B cell (primary cell): ENCODE data around the gene NUP85. TPM values are rescaled to one million over a fixed set of nuclear protein-coding genes. Genes with fewer than 3 reads are reported as not detected.
"Not testable (repeated sequence)": the region's sequence is repeated elsewhere in the genome, so short reads cannot be mapped to it uniquely, and the experiment has no call there.

Experiments
- ATAC-seq: fragments of 200-7000 bp; cut with Tn5 transposase; one replicate; pipeline ENCODE4 v1.10.0; 2021; ENCODE audit warnings: low read depth, mild to moderate bottlenecking, moderate number of reproducible peaks, moderate library complexity
- CTCF ChIA-PET: fragments of 350-600 bp; sonication (Branson Sonifier 250); formaldehyde crosslinking; loops from one replicate; lab custom pipeline; 2021; ENCODE audit warnings: antibody characterized with exemption, inconsistent platforms; lab: Charles Lee
- POLR2A ChIA-PET: fragments of 350-600 bp; sonication (Branson Sonifier 250); formaldehyde crosslinking; loops from one replicate; lab custom pipeline; 2021; ENCODE audit warnings: antibody characterized with exemption; lab: Charles Lee
- DNase-seq: peaks from one replicate; pipeline ENCODE4 v3.0.0; 2013
- H2AFZ ChIP-seq: 2 replicates; pipeline ENCODE4 v1.6.1; 2012; ENCODE audit warnings: mild to moderate bottlenecking, low read depth, low read length; ENCODE audit not compliant: insufficient read depth, poor library complexity, severe bottlenecking
- H3K27ac ChIP-seq, 2 donors: 1 replicate in 1 of 2; 2 replicates in 1 of 2; pipeline ENCODE4 v1.5.1; 2012 to 2013; ENCODE audit warnings: low read length in 2 of 2, mild to moderate bottlenecking in 2 of 2, moderate library complexity in 1 of 2
- H3K27me3 ChIP-seq, 4 experiments: fragments of 200-600 bp in 1 of 4; sonication (generic) in 1 of 4; replicated peaks in 1 of 4; 1 replicate in 2 of 4; 2 replicates in 2 of 4; pipeline versions ENCODE4 v1.6.1 to v1.7.0; 2013 to 2016; ENCODE audit warnings: low read length in 3 of 4, mild to moderate bottlenecking in 2 of 4, mixed read lengths in 1 of 4, moderate library complexity in 1 of 4; ENCODE audit not compliant: insufficient read depth in 4 of 4, control insufficient read depth in 3 of 4; ENCODE audit errors: control extremely low read depth in 1 of 4
- H3K36me3 ChIP-seq, 2 experiments: replicated peaks in 1 of 2; 1 replicate in 1 of 2; 2 replicates in 1 of 2; pipeline versions ENCODE4 v1.6.1 to v1.7.1; 2013; ENCODE audit warnings: low read length in 1 of 2; ENCODE audit not compliant: insufficient read depth in 2 of 2, control insufficient read depth in 1 of 2; ENCODE audit errors: control extremely low read depth in 1 of 2, extremely low read depth in 1 of 2
- H3K4me1 ChIP-seq, 2 donors: fragments of 200-600 bp in 1 of 2; sonication (generic) in 1 of 2; 1 replicate in 1 of 2; 2 replicates in 1 of 2; pipeline versions ENCODE4 v1.5.1 to v1.6.1; 2013 to 2017; ENCODE audit warnings: low read length in 2 of 2; ENCODE audit not compliant: control insufficient read depth in 2 of 2, insufficient read depth in 2 of 2
- H3K4me2 ChIP-seq: replicated peaks from 2 replicates; pipeline ENCODE3; 2012; ENCODE audit warnings: mild to moderate bottlenecking, low read depth, low read length; ENCODE audit not compliant: poor library complexity, severe bottlenecking
- H3K4me3 ChIP-seq, 5 experiments: fragments of 200-600 bp in 1 of 5; sonication (generic) in 1 of 5; 1 replicate in 3 of 5; 2 replicates in 2 of 5; pipeline versions ENCODE4 v1.5.1 to v1.7.0; 2011 to 2016; ENCODE audit warnings: low read length in 4 of 5, mild to moderate bottlenecking in 4 of 5, low read depth in 2 of 5, control low read depth in 1 of 5, moderate library complexity in 1 of 5; ENCODE audit not compliant: insufficient read depth in 1 of 5; ENCODE audit errors: control extremely low read depth in 1 of 5, extremely low read depth in 1 of 5
- H3K79me2 ChIP-seq: fragments of 200-600 bp; sonication (generic); one replicate; pipeline ENCODE4 v1.6.0; 2016; ENCODE audit warnings: low read length; ENCODE audit not compliant: control insufficient read depth, insufficient read depth
- H3K9ac ChIP-seq: fragments of 200-600 bp; sonication (generic); 2 replicates; pipeline ENCODE4 v1.6.1; 2017; ENCODE audit warnings: mild to moderate bottlenecking, low read length, moderate library complexity
- H3K9me3 ChIP-seq, 3 donors: one replicate each; pipeline versions ENCODE4 v1.6.1 to v1.7.1; 2013; ENCODE audit warnings: low read length in 2 of 3; ENCODE audit not compliant: control insufficient read depth in 2 of 3, insufficient read depth in 1 of 3; ENCODE audit errors: control extremely low read depth in 1 of 3
- H4K20me1 ChIP-seq: 2 replicates; pipeline ENCODE4 v1.6.0; 2012; ENCODE audit warnings: mild to moderate bottlenecking, low read length; ENCODE audit not compliant: insufficient read depth, control insufficient read depth, poor library complexity, severe bottlenecking
- H3K27ac Mint-ChIP-seq: one replicate; pipeline ENCODE4 v1.8.0; 2021; ENCODE audit warnings: mixed read lengths
- H3K27me3 Mint-ChIP-seq: one replicate; pipeline ENCODE4 v1.8.0; 2021; ENCODE audit warnings: mixed read lengths
- H3K4me1 Mint-ChIP-seq: one replicate; pipeline ENCODE4 v1.8.0; 2021; ENCODE audit warnings: mixed read lengths
- H3K4me3 Mint-ChIP-seq: one replicate; pipeline ENCODE4 v1.8.0; 2021; ENCODE audit warnings: mixed read lengths
- H3K9me3 Mint-ChIP-seq: one replicate; pipeline ENCODE4 v1.8.0; 2022; ENCODE audit warnings: mixed read lengths; ENCODE audit not compliant: insufficient read depth
- CTCF ChIP-seq: fragments of 200-600 bp; IDR thresholded peaks from one replicate; pipeline ENCODE4 v1.8.0; 2022; ENCODE audit warnings: antibody characterized with exemption, mild to moderate bottlenecking
- EZH2 ChIP-seq: IDR thresholded peaks from 2 replicates; pipeline ENCODE4 v1.6.1; 2012; ENCODE audit warnings: borderline replicate concordance, low read depth, mild to moderate bottlenecking, moderate library complexity, low read length; ENCODE audit not compliant: insufficient read depth, poor library complexity, severe bottlenecking
- WGBS: methylation state at CpG from one replicate; pipeline ENCODE4 v1.1.5; 2013; ENCODE audit warnings: missing lambda C conversion rate; ENCODE audit not compliant: insufficient coverage; 5-methylcytosine and 5-hydroxymethylcytosine counted together
- intact Hi-C: fragments of 100-400 bp; cut with micrococcal nuclease; formaldehyde crosslinking; loops from one replicate; pipeline ENCODE4 v1.10.0; 2022
- polyA plus RNA-seq: library from polyadenylated mRNA; depleted of rRNA; stranded (reverse); fragments of >200 nt; gene quantifications from 2 replicates; pipeline ENCODE4 v1.2.3, GENCODE V29; 2012
- total RNA-seq, 2 donors: library from RNA; stranded (reverse); fragments of 120-200 nt in 1 of 2; gene quantifications; 1 replicate in 1 of 2; 2 replicates in 1 of 2; pipeline versions ENCODE4 v1.2.3 to v1.2.4, GENCODE V29; 2013 to 2022

The NUP85 gene
- total and polyA plus RNA-seq, 2 donors (not counting 1 experiment from before 2014, with no cell fraction given) = 97.5 to 142 TPM

GRCh38 chr17:75252039-75252816 lies 46.7 kb downstream of the NUP85 start:
- ChIA-PET CTCF (interaction anchor here (1.1 to 4.3 kb wide), 4 partner anchors 9 to 18 kb away, joined by 6 to 21 read pairs (median 12); partner anchors contain the start of genes GGA3, MIF4GD and MRPS7), POLR2A (interaction anchor here (0.7 to 2.9 kb wide), 2 partner anchors 9 to 104 kb away, joined by 3 to 41 read pairs; partner anchors contain the start of genes GGA3 and MRPS7)
- ATAC-seq = no peak
- Histone ChIP-seq H2AFZ (no peak overlapping the region), H3K4me1 (peaks cover 32 to 41% of the 10 kb centered on the region in 2 donors), H3K27ac (peak overlapping the region; percentile 62 to 71), H3K36me3 (peaks cover 0 to 6% of the 10 kb centered on the region in 2 experiments), H3K9me3 (no peaks in the 10 kb centered on the region), H3K79me2 (peaks cover 59% of the 10 kb centered on the region), H3K4me2 (peak overlapping the region; percentile 42), H3K9ac (no peak overlapping the region), H3K27me3 (no peaks in the 10 kb centered on the region), H4K20me1 (peaks cover 34% of the 10 kb centered on the region), H3K4me3 (no peak overlapping the region)
- Mint-ChIP-seq H3K9me3 (no peaks in the 10 kb centered on the region), H3K4me1 (peaks cover 71% of the 10 kb centered on the region), H3K27me3 (no peaks in the 10 kb centered on the region), H3K27ac (peak overlapping the region; percentile 91), H3K4me3 (peak overlapping the region; percentile 76)
- no peak for DNase-seq
- TF ChIP-seq CTCF = no peak
- no peak for TF ChIP-seq EZH2
- intact Hi-C loops = no loop called here
- WGBS = 72% methylated on average over 2 of the region's 8 CpGs

DNA sequence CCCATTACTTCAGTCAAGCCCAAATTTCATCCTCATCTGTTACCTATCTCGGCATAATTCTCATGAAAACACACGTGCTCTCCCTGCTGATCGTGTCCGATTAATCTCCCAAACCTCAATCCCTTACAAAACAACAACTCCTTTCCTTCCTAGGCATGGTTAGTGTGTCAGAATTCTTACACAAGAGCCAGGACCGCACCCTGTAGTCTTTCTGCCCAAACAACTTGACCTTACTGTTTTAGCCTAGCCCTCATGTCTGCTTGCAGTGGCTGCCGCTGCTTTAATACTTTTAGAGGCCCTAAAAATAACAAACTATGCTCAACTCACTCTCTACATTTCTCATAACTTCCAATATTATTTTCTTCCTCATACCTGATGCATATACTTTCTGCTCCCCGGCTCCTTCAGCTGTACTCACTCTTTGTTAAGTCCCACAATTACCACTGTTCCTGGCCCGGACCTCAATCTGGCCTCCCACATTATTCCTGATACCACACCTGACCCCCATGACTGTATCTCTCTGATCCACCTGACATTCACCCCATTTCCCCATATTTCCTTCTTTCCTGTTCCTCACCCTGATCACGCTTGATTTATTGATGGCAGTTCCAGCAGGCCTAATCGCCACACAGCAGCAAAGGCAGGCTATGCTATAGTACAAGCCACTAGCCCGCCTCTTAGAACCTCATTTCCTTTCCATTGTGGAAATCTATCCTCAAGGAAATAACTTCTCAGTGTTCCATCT lies 50.6 kb downstream of the NUP85 start:
- H3K27ac Mint-ChIP-seq, ATAC-seq, H3K9ac ChIP-seq, H3K4me2 ChIP-seq, POLR2A ChIA-PET, DNase-seq, intact Hi-C loops, H3K36me3 ChIP-seq, H3K4me3 ChIP-seq, H3K27ac ChIP-seq, H3K27me3 Mint-ChIP-seq, H3K9me3 Mint-ChIP-seq, H3K27me3 ChIP-seq, H3K4me3 Mint-ChIP-seq, CTCF ChIA-PET, H3K9me3 ChIP-seq, H2AFZ ChIP-seq: not testable (repeated sequence)
- H3K4me1 Mint-ChIP-seq = peaks cover 81% of the 10 kb centered on the region
- Histone ChIP-seq H3K79me2 (peaks cover 57% of the 10 kb centered on the region), H3K4me1 (peaks cover 29 to 30% of the 10 kb centered on the region in 2 donors), H4K20me1 (peaks cover 21% of the 10 kb centered on the region)
- 68% methylated on average over 4 of the region's 11 CpGs for WGBS

- H3K27ac ChIP-seq, H3K9ac ChIP-seq, ATAC-seq, H3K9me3 ChIP-seq, H3K27me3 Mint-ChIP-seq, intact Hi-C loops, DNase-seq, H3K4me3 Mint-ChIP-seq, H3K36me3 ChIP-seq, H2AFZ ChIP-seq, CTCF ChIA-PET, H3K4me2 ChIP-seq, H3K27me3 ChIP-seq, H3K27ac Mint-ChIP-seq, H3K9me3 Mint-ChIP-seq, H3K4me3 ChIP-seq, POLR2A ChIA-PET: not testable (repeated sequence)
- Histone ChIP-seq H3K79me2 (peaks cover 59% of the 10 kb centered on the region), H4K20me1 (peaks cover 16% of the 10 kb centered on the region), H3K4me1 (peaks cover 21 to 22% of the 10 kb centered on the region in 2 donors)
- peaks cover 77% of the 10 kb centered on the region for H3K4me1 Mint-ChIP-seq
- 86% methylated on average over 1 of the region's 2 CpGs for WGBS
Observed at GRCh38 chr17:75257228-75257627, 51.7 kb downstream of the NUP85 start.
